Keratinocyte (primary cell): Measurements from ENCODE around the gene PHF23. TPM values are rescaled to one million over a fixed set of nuclear protein-coding genes. Genes with fewer than 3 reads are reported as not detected.

Experiments used
- DNase-seq: peaks from one replicate; pipeline ENCODE4 v3.0.0-alpha.2; 2011; ENCODE audit warnings: low read depth, missing footprints, low spot score
- FAIRE-seq: peaks from 2 replicates; lab custom pipeline; 2011; peaks lifted over from hg19 to GRCh38; lab: Jason Lieb, UNC
- H2AFZ ChIP-seq: 2 replicates; pipeline ENCODE4 v1.6.0; 2012; ENCODE audit warnings: low read length, control low read depth, inconsistent platforms; ENCODE audit not compliant: control insufficient read depth
- H3K27ac ChIP-seq: 2 replicates; pipeline ENCODE4 v1.5.1; 2011; ENCODE audit warnings: low read length; ENCODE audit not compliant: control insufficient read depth, insufficient read depth
- H3K27me3 ChIP-seq: 3 replicates; pipeline ENCODE4 v1.6.0; 2011; ENCODE audit warnings: low read length; ENCODE audit not compliant: control insufficient read depth, insufficient read depth; ENCODE audit errors: extremely low read depth
- H3K36me3 ChIP-seq, 2 experiments: 2 replicates in 1 of 2; 3 replicates in 1 of 2; pipeline ENCODE4 v1.5.1; 2011; ENCODE audit warnings: low read length in 2 of 2, mild to moderate bottlenecking in 1 of 2; ENCODE audit not compliant: control insufficient read depth in 2 of 2, insufficient read depth in 2 of 2; ENCODE audit errors: extremely low read depth in 1 of 2
- H3K4me1 ChIP-seq: 3 replicates; pipeline ENCODE4 v1.5.1; 2011; ENCODE audit warnings: low read length; ENCODE audit not compliant: control insufficient read depth, insufficient read depth; ENCODE audit errors: extremely low read depth
- H3K4me2 ChIP-seq: 3 replicates; pipeline ENCODE4 v1.6.0; 2011; ENCODE audit warnings: low read depth, low read length; ENCODE audit not compliant: control insufficient read depth, insufficient read depth; ENCODE audit errors: extremely low read depth
- H3K4me3 ChIP-seq, 3 experiments: fragments of 200-600 bp in 1 of 3; sonication (generic) in 1 of 3; 2 replicates in 2 of 3; 3 replicates in 1 of 3; pipeline ENCODE4 v1.5.1; 2011 to 2016; ENCODE audit warnings: low read length in 3 of 3, mild to moderate bottlenecking in 3 of 3, control low read depth in 2 of 3, inconsistent platforms in 1 of 3, low read depth in 1 of 3, mixed read lengths in 1 of 3, mixed run types in 1 of 3, moderate library complexity in 1 of 3; ENCODE audit not compliant: control insufficient read depth in 2 of 3, insufficient read depth in 2 of 3; ENCODE audit errors: extremely low read depth in 1 of 3
- H3K79me2 ChIP-seq: 2 replicates; pipeline ENCODE4 v1.6.0; 2012; ENCODE audit warnings: low read length; ENCODE audit not compliant: control insufficient read depth, insufficient read depth
- H3K9ac ChIP-seq: 3 replicates; pipeline ENCODE4 v1.6.0; 2011; ENCODE audit warnings: low read length; ENCODE audit not compliant: control insufficient read depth, insufficient read depth; ENCODE audit errors: extremely low read depth
- H3K9me1 ChIP-seq: 3 replicates; pipeline ENCODE4 v1.6.0; 2011; ENCODE audit warnings: low read length; ENCODE audit not compliant: control insufficient read depth, insufficient read depth; ENCODE audit errors: extremely low read depth
- H3K9me3 ChIP-seq: 2 replicates; pipeline ENCODE4 v1.5.1; 2012; ENCODE audit warnings: low read depth, low read length; ENCODE audit not compliant: control insufficient read depth
- H4K20me1 ChIP-seq: 3 replicates; pipeline ENCODE4 v1.6.0; 2011; ENCODE audit warnings: low read length; ENCODE audit not compliant: control insufficient read depth, insufficient read depth; ENCODE audit errors: extremely low read depth
- CTCF ChIP-seq, 3 experiments: IDR thresholded peaks in 1 of 3; conservative IDR thresholded peaks in 1 of 3; optimal IDR thresholded peaks in 1 of 3; 2 replicates in 2 of 3; 3 replicates in 1 of 3; pipeline versions ENCODE3 to v1.5.1; 2011; ENCODE audit warnings: low read length in 3 of 3, mild to moderate bottlenecking in 3 of 3, moderate library complexity in 2 of 3, control low read depth in 1 of 3, inconsistent platforms in 1 of 3; ENCODE audit not compliant: insufficient read depth in 2 of 3; ENCODE audit errors: extremely low read depth in 1 of 3
- EZH2 ChIP-seq: IDR thresholded peaks from one replicate; pipeline ENCODE4 v1.6.1; 2012; ENCODE audit warnings: inconsistent platforms, mild to moderate bottlenecking, low read length, moderate library complexity
- dilution Hi-C: fragments of 300-500 bp; cut with MboI; formaldehyde crosslinking; loops from one replicate; pipeline ENCODE4 v1.7.0; 2020; ENCODE audit warnings: low sequenced_read_pairs; ENCODE audit not compliant: extremely low pct_ligation_motif_present
- polyA plus RNA-seq, 5 experiments: library from polyadenylated mRNA; depleted of rRNA in 3 of 5; stranded (reverse) in 3 of 5; stranded (forward) in 1 of 5; unstranded in 1 of 5; fragments of >200 nt; gene quantifications; 1 replicate in 1 of 5; 2 replicates in 3 of 5; 3 replicates in 1 of 5; pipeline versions ENCODE4 v1.2.1 to v1.2.3, GENCODE V29; 2011 to 2012; ENCODE audit warnings: missing spikeins in 2 of 5, low read depth in 1 of 5, low replicate concordance in 1 of 5

The PHF23 gene
- polyA plus RNA-seq, 1 donor (not counting 4 experiments of a cell fraction or from before 2014, with no cell fraction given), result 52.8 TPM

GRCh38 chr17:7207120-7208001 is 31.9 kb downstream of the PHF23 start:
- Histone ChIP-seq H3K9me3 (no peaks in the 10 kb centered on the region), H3K4me3 (no peak overlapping the region), H3K9me1 (no peaks in the 10 kb centered on the region), H2AFZ (no peak overlapping the region), H3K36me3 (no peaks in the 10 kb centered on the region), H3K79me2 (no peaks in the 10 kb centered on the region), H3K4me2 (no peak overlapping the region), H3K9ac (no peak overlapping the region), H4K20me1 (no peaks in the 10 kb centered on the region), H3K4me1 (peaks cover 5% of the 10 kb centered on the region), H3K27me3 (peaks cover 10% of the 10 kb centered on the region), H3K27ac (no peak overlapping the region)
- DNase-seq (no peak), FAIRE-seq (no peak)
- dilution Hi-C loops, result no loop called here
- TF ChIP-seq EZH2, result no peak
- no peak for TF ChIP-seq CTCF (optimal IDR thresholded peaks at IDR 0.05 in 1 of 3, IDR thresholded peaks at IDR 0.05 in 1 of 3, conservative IDR thresholded peaks at IDR 0.05 in 1 of 3; ENCODE audit: extremely low read depth in 1 of 3, insufficient read depth in 2 of 3, low read length in 3 of 3)

- Histone ChIP-seq H3K27me3 (no peaks in the 10 kb centered on the region), H2AFZ (peak overlapping the region; percentile 84), H4K20me1 (no peaks in the 10 kb centered on the region), H3K27ac (no peak overlapping the region), H3K36me3 (no peaks in the 10 kb centered on the region), H3K79me2 (no peaks in the 10 kb centered on the region), H3K4me3 (peak overlapping the region in 1 of 3 experiments; percentile 68), H3K9me3 (no peaks in the 10 kb centered on the region), H3K9me1 (no peaks in the 10 kb centered on the region), H3K4me1 (peaks cover 5% of the 10 kb centered on the region), H3K4me2 (peak overlapping the region; percentile 83), H3K9ac (peak overlapping the region; percentile 52)
- DNase-seq (no peak), FAIRE-seq (no peak)
- dilution Hi-C loops, result no loop called here
- no peak for TF ChIP-seq CTCF (optimal IDR thresholded peaks at IDR 0.05 in 1 of 3, IDR thresholded peaks at IDR 0.05 in 1 of 3, conservative IDR thresholded peaks at IDR 0.05 in 1 of 3; ENCODE audit: extremely low read depth in 1 of 3, insufficient read depth in 2 of 3, low read length in 3 of 3)
- TF ChIP-seq EZH2, result no peak
These were observed 33.7 kb downstream of the PHF23 start for GRCh38 chr17:7205561-7205960.
